HepG2 (cell line): Measurements from ENCODE around the gene MYBPC2.

Source experiments
- BCLAF1 ChIP-seq: fragments of 450-650 bp; IDR thresholded peaks from 2 replicates; pipeline ENCODE4 v1.6.1; 2017; ENCODE audit warnings: mild to moderate bottlenecking
- CTCF ChIP-seq: sonication (generic); formaldehyde crosslinking; IDR thresholded peaks from 2 replicates; pipeline ENCODE4 v1.5.0; 2020; ENCODE audit warnings: mild to moderate bottlenecking, missing genetic modification reagents, moderate library complexity
- FIP1L1 ChIP-seq: fragments of 200-400 bp; formaldehyde crosslinking; IDR thresholded peaks from 2 replicates; pipeline ENCODE4 v1.6.1; 2018; ENCODE audit warnings: low read depth, mild to moderate bottlenecking, low read length, moderate library complexity, borderline replicate concordance; ENCODE audit not compliant: insufficient read depth
- MIER3 ChIP-seq: IDR thresholded peaks from 2 replicates; pipeline ENCODE4 v1.6.1; 2016; ENCODE audit warnings: missing compliant biosample characterization, borderline replicate concordance
- NBN ChIP-seq: fragments of 450-650 bp; conservative IDR thresholded peaks from 2 replicates; pipeline ENCODE4 v1.6.1; 2017
- POLR2AphosphoS5 ChIP-seq: IDR thresholded peaks from 2 replicates; pipeline ENCODE4 v1.6.1; 2012; ENCODE audit warnings: low read depth, low read length
- ZNF235 ChIP-seq: sonication (generic); formaldehyde crosslinking; IDR thresholded peaks from 2 replicates; pipeline ENCODE4 v1.8.1; 2023; ENCODE audit warnings: mild to moderate bottlenecking, missing genetic modification reagents, borderline replicate concordance
- ZNF780A ChIP-seq: sonication (generic); formaldehyde crosslinking; IDR thresholded peaks from 2 replicates; pipeline ENCODE4 v1.8.0; 2022; ENCODE audit warnings: mild to moderate bottlenecking, missing genetic modification reagents, moderate library complexity

DNA sequence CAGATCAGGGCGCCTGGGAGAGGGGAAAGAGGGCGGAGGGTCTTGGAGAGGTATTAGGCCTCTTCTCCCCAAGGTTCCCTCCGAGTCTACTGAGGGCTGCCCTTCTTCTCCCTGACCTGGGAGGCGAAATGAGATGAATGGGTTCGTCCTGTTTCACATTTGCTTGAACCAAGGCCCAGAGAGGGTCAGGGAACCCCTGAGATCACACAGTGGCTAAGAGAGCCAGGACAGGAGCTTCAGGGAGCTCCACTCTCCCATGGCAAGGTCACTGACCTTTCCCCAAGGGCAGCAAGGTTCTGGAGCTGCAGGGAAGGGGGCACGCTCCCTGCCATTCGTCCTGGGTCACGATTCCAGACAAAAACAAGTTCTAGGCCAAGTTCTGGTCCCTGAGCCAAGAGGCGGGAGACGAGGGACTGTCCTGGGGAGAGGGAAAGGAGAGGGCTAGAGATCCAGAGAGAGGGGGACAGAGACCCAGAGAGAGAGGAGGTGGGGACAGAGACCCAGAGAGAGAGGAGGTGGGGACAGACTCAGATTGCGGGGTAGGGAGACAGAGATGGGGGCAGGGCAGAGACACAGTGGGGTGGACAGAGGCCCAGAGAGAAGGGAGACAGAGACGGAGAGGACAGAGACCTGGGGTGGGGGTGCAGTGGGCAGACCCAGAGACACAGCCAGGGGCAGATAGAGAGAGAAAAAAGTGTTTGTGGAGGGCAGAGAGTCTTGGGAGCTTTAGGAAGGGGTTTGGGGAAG, 80.5 kb downstream of the MYBPC2 start:
- TF ChIP-seq BCLAF1, result no peak
- no peak for TF ChIP-seq ZNF235 (CRISPR knock-in tag)
- TF ChIP-seq ZNF780A, result no peak
- TF ChIP-seq CTCF, result no peak
- no peak for TF ChIP-seq POLR2AphosphoS5
- no peak for TF ChIP-seq MIER3
- no peak for TF ChIP-seq NBN
- no peak for TF ChIP-seq FIP1L1
